NCI-H69 (cell line): ENCODE measurements around the gene CMAS.
"Not testable (repeated sequence)": the region's sequence is repeated elsewhere in the genome, so short reads cannot be mapped to it uniquely, and the experiment has no call there.

ENCODE experiments used
- DNase-seq: peaks from one replicate; lab custom pipeline; 2025; lab: John Stamatoyannopoulos, UW

The CMAS gene

DNA sequence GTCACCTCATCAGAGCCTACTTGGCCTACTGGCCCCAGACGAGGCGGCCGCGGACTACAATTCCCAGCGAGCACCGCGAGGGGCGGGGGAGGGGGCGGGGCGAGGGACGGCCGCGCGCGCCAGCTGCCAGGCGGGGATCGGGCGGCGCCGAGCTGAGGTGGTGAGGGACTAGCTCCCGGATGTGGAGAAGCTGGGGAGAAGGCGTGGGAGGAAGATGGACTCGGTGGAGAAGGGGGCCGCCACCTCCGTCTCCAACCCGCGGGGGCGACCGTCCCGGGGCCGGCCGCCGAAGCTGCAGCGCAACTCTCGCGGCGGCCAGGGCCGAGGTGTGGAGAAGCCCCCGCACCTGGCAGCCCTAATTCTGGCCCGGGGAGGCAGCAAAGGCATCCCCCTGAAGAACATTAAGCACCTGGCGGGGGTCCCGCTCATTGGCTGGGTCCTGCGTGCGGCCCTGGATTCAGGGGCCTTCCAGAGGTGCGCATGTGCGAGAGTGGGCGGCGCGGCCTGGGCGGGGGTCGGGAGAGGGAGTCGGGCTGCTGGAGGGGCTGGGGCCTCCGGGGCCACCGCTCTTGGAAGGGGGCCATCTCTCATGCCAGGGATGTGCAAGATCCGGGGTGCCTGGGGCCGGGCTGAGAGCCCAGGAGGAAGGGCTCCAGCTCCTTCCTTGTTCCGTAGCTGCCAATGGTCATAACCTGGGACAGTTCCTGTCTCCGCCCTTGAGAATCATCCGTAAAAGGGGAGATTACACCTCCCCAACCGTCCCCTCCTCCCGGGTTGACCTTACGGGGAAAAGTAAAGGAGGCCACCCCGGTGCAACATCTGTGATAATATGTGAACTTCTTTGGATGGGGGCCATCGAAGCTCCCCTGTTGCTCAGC, at the start of gene CMAS:
Gene CMAS (plus strand): TSS at position 129 of the 878 bp plus-strand sequence. CDS start 86 bp downstream, at position 215.
- peak; percentile 85 for DNase-seq

DNA sequence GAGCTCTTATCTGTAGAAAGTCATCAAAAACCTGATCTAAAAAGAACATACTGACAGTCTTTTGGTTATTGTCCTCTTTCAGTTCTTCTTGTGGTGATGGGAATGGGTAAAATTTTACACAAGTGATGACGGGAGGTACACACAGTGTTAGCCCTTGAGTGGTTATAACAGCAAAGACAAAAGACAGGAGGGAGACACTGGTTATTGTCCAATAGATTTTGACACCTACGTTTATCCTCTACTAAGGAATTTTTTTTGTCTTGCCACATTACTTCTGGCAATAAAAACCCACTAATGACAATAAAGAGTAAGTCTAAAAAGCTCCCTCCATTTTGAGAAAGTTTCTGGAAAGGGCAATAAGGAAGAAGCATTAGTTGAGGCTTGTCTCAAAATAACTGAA, 47.7 kb upstream of the CMAS start:
- DNase-seq = no peak

DNA sequence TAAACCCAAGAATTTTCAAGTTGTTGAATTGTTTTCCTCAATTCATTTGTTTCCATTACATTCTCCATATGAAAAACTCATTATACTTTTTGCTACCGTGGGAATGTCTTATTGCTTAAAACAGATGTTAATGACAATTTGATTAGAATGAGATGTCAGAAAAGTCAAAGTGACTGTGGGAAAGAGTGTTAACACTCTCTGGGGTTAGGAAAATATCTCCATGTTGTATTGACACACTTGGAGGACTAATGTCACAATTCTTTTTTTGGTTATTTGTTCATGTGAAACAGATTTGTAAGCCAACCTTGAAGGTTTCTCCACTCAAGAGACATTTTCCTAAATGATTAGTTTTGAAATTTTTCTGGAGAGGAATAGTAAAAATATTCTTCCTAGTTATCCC, 47.2 kb upstream of the CMAS start:
- no peak for DNase-seq

DNA sequence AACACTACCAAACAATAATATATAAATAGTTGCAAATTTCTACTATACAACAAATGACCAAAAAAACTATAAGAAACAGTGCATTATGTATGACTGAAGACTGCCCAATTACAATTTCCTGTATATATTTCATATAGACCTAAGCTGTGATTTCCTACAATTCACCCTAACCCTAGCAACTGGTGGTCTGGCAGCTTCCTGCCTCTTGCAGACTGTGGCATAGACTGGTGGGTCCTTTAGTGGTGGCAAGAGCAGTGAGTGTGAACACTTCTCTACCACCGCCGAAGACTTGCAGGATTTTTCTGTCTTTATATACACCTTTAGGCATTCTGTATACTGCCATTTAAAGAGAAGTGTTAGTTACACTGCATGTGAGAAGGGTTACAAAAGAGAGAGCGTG, 43.6 kb upstream of the CMAS start:
- DNase-seq = no peak

- not testable (repeated sequence) for DNase-seq
Observed at GRCh38 chr12:22007794-22008193, 38.2 kb upstream of the CMAS start.

GRCh38 chr12:22008196-22008595, 37.8 kb upstream of the CMAS start:
- DNase-seq = no peak

DNA sequence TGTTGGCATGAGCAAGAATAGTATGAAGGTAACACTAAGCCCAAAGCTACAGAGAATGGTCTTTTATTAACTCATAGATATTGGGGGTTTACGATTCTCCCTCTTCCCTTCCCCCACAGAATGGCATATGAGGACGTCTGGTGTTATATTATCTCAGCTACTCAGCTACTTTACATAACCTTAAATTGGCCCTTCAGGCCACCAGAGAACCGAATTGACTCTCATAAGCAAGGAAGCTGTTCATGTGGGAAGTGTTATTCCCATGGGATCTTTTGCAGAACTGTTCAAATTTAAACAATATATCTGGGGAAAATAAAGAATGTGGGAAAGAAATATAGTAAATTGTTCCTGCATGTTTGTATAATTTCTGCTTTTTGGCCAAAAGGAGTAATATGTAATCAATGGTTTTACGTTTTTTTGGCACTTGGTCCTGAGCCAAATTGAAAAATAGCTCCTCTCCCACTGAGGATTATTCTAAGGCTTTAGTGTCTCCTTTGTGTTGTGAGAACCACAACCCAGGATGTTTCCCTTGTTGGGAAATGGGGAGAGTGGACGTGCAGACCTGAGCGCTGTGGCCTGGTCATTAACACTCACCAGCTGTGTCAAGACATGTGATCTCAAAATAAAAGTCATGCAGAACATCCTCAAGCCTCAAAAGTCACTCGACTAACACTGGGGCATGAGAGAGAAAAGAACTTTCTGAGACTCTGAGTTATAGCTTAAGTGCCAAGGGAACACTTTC, 31.8 kb upstream of the CMAS start:
- DNase-seq = no peak

GRCh38 chr12:22014783-22015144, 31.3 kb upstream of the CMAS start:
- no peak for DNase-seq

DNA sequence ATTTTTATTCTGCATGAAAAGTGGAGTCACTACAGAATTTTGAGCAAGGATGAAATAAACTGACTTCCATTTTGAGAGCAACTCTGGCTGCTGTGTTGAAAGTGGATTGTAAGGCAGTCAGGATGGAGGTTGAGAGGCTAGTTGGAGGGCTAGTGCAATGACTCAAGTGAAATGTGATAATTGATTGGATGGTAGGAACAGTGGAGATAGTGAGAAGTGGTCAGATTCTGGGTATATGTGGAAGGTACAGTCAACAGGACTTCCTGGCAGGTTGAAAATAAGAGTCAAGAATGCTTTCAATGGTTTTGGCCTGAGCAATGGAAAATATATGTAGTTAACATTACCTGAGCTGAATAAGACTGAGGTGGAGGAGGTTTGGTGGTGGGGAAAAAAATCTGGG, 29.0 kb upstream of the CMAS start:
- DNase-seq = no peak

GRCh38 chr12:22018860-22019259, 27.2 kb upstream of the CMAS start:
- no peak for DNase-seq

- not testable (repeated sequence) for DNase-seq
Observed at GRCh38 chr12:22023489-22023888, 22.5 kb upstream of the CMAS start.

DNA sequence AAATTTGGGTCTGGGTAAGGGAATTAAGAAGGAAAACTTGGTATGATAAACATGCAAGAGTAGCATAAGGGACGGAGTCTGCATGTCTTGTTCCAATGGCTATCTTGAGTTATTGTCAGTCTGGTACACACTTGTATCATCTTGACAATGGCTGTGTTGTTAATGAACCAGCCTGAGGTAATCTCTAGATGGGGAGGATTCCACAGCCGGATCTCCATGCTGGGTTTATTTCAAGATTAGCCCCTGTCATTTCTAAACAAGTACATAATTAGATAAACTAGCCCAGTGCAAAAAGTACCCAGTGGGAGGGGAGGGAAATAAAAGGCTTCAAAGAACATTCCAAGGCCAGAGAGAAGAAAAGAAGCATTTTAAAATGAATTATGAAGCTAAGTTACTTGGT, 16.5 kb upstream of the CMAS start:
- no peak for DNase-seq

DNA sequence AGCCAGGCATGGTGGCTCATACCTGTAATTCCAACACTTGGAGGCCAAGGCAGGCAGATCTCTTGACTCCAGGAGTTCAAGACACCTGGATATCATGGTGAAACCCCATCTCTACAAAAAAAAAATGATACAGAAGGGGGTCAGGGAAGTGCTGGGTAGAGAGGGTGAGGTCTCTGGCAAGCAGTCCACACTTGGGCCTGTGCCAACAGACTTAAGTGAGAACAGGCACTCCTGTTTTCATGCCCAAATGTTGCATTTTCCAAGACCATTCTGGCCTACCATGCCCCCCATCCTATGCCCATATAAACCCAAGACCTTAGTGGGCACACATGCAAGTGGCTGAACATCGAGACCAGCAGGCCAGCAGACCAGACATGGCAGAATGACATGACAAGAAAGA, 16.0 kb upstream of the CMAS start:
- DNase-seq = peak; percentile 1

- DNase-seq = no peak
Observed at GRCh38 chr12:22032732-22033131, 13.3 kb upstream of the CMAS start.

DNA sequence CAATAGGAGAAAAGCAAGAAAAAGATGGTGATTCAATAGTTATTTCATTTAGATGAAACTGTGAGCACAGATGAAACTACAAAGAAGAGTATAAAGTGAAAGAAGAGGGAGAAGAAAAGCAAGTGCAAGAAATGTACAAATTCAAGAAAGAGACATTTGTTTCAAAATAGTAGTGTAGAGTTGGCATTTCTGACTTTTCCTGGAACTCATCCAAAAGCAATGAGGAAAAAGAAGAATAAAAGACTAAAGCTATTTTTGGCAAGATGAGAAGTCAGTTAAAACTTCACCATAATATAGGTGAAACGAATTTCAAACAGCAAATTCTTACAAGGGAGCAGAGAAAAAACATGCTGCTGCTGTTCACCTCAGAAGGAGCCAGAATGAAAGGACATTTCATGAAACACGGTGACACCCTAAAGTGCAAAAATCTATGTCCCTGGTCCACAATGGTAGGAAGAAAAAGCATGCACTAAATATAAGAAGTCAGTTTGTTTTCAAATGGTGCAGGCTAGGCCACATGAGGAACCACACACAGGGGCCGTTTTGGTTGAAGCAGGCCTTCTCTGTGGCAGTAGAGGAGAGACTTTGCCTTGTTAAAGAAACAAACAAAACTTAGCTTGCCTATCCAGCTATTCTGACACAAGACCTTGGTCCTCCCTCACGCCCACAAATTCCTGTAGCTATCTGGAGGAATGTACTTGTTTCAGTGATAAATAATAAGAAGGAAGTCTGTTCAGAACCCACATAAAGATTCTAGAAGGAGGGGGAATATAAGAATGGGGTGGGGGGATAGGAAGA, 11.1 kb upstream of the CMAS start:
- no peak for DNase-seq

DNA sequence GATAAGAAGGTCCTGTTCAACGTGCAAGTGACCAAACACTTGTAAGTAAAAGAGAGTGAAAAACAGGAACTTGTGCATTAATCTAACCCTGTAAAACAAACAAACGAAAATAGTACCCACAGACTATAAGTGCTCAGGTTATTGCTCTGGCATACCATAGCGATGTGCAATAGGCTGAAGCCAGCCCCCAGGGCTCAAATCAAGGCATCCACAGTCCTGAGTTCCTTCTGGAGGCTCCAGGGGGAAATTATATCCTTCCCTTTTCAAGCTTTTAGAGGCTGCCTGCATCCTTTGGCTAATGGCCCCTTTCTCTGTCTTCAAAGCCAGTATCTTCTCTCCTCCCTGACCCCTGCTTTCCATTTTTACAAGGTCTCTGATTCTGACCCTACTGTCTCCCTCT, 8.1 kb upstream of the CMAS start:
- no peak for DNase-seq

GRCh38 chr12:22038734-22039133, 7.3 kb upstream of the CMAS start:
- DNase-seq = no peak

DNA sequence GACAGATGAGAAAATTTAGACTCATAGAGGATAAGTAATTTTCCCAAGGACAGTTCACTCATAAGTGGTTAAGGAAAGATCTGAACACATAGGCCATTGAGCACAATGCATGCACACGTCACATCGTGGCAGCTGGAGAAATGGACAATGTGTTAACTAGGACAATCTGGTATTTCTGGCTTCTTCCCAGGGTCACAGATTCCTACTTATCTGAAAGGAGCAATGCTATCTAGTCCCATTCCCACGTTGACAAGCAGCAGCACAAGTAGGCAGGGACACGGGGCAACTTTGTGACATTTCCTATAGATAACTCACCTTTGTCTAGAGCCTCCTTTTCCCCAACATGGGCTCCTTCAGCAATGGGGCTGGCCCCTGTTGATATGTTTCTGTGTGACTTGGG, 6.7 kb upstream of the CMAS start:
- DNase-seq = no peak

DNA sequence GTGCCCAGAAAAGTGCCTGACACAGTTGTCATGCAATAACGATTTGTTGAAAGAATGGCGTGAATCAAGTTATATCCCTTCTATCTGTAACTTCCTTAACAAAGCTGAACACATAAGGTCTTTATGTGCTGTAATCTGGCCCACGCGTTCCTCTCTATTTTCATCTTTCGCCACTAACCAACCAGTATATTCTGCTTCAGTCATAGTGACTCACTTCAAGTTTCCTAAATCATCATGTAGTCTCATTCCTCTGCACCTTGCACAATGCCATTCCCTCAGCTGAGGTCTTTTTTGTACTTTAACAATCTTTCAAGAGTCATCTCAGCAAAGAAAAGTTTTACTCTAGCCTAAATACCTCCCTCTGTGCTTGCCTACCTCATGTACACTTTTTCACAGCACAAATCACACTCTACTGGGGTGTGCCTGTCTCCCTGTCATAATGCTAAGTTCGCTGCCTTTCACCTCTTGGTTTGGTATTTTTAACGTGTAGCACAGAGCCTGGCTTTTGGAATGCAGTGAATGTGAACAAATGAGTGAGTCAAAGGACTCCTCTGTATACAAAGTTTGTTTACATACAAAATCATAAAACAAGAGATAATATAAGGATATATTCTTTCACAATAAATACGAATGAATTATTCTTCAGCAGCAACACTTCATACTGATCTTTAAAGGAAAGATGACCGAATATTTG, 2.9 kb upstream of the CMAS start:
- DNase-seq = no peak

GRCh38 chr12:22043943-22044342, 2.1 kb upstream of the CMAS start:
- no peak for DNase-seq

GRCh38 chr12:22044391-22044790, 1.6 kb upstream of the CMAS start:
- DNase-seq = no peak

DNA sequence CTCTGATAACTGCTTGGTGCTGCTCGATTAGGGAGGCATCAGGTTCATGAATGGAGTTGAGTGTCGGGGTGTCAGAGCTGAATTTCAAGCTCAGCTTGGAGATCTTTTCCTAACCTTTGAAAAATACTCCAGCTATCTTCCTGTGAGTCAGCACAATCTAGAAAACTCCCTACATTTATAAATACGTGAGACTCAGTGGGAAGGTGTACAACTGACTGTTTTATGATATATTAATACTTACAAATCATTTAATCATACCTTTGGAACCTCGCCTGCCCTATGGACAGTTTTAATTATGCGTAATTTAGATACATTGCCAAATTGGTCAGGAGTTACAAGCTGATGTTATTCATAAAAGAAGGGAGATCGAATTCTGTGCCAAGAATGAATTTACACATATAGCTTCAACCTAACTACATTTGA, 961 bp downstream of the CMAS start:
- DNase-seq = no peak
